HepG2 (cell line): Measurements from ENCODE around the gene FKBP5. TPM values are rescaled to one million over a fixed set of nuclear protein-coding genes. Genes with fewer than 3 reads are reported as not detected.

ENCODE experiments used
- FOXK1 ChIP-seq: sonication (generic); formaldehyde crosslinking; IDR thresholded peaks from 2 replicates; pipeline ENCODE4 v1.4.0; 2020; ENCODE audit warnings: low read depth, missing genetic modification reagents, borderline replicate concordance
- NFKB2 ChIP-seq: sonication (generic); formaldehyde crosslinking; IDR thresholded peaks from 2 replicates; pipeline ENCODE4 v1.4.0; 2020; ENCODE audit warnings: missing genetic modification reagents, borderline replicate concordance
- NR2C2 ChIP-seq: sonication (generic); formaldehyde crosslinking; IDR thresholded peaks from 2 replicates; pipeline ENCODE4 v1.4.0; 2020; ENCODE audit warnings: missing genetic modification reagents, mild to moderate bottlenecking, moderate library complexity, borderline replicate concordance
- SMAD3 ChIP-seq: sonication (generic); formaldehyde crosslinking; IDR thresholded peaks from 2 replicates; pipeline ENCODE4 v1.4.0; 2020; ENCODE audit warnings: missing genetic modification reagents
- SP2 ChIP-seq: sonication (generic); formaldehyde crosslinking; IDR thresholded peaks from 2 replicates; pipeline ENCODE4 v1.5.1; 2020; ENCODE audit warnings: mild to moderate bottlenecking, missing genetic modification reagents
- U2AF1 ChIP-seq: fragments of 200-400 bp; formaldehyde crosslinking; optimal IDR thresholded peaks from 2 replicates; pipeline ENCODE3; 2017; ENCODE audit warnings: mild to moderate bottlenecking, low read depth, low read length
- ZFP82 ChIP-seq: sonication (generic); formaldehyde crosslinking; IDR thresholded peaks from 2 replicates; pipeline ENCODE4 v1.5.1; 2020; ENCODE audit warnings: mild to moderate bottlenecking, missing genetic modification reagents, borderline replicate concordance
- ZNF496 ChIP-seq: sonication (generic); formaldehyde crosslinking; IDR thresholded peaks from 2 replicates; pipeline ENCODE4 v1.8.1; 2023; ENCODE audit warnings: mild to moderate bottlenecking, moderate library complexity, missing genetic modification reagents; ENCODE audit not compliant: insufficient replicate concordance
- ZNF562 ChIP-seq: sonication (generic); formaldehyde crosslinking; IDR thresholded peaks from 2 replicates; pipeline ENCODE4 v1.8.0; 2022; ENCODE audit warnings: missing genetic modification reagents, borderline replicate concordance
- polyA plus RNA-seq, 8 experiments: library from polyadenylated mRNA; depleted of rRNA in 3 of 8; stranded (reverse) in 7 of 8; unstranded in 1 of 8; fragments of >200 nt; fragmentation: Illumina TruSeq in 4 of 8; extraction: Trizol in 4 of 8; gene quantifications; 2 replicates each; pipeline versions ENCODE4 v1.2.1 to v1.2.3, GENCODE V29; 2011 to 2016; ENCODE audit warnings: low read depth in 4 of 8, missing spikeins in 1 of 8, mixed read lengths in 1 of 8; ENCODE audit not compliant: insufficient read depth in 1 of 8
- total RNA-seq, 5 experiments: library from RNA; depleted of rRNA; stranded (reverse); fragments of >200 nt; fragmentation: Illumina TruSeq; extraction: Trizol; gene quantifications; 2 replicates each; pipeline ENCODE4 v1.2.3, GENCODE V29; 2016; ENCODE audit warnings: low read depth in 1 of 5
- TF ChIP-seq, protein P1 (sequence below): sonication (generic); formaldehyde crosslinking; IDR thresholded peaks from 2 replicates; pipeline ENCODE4 v1.4.0; 2020; ENCODE audit warnings: missing genetic modification reagents, low read depth, mild to moderate bottlenecking, borderline replicate concordance
- TF ChIP-seq, protein P2 (sequence below): sonication (generic); formaldehyde crosslinking; IDR thresholded peaks from 2 replicates; pipeline ENCODE4 v1.9.0; 2021; ENCODE audit warnings: missing genetic modification reagents, mild to moderate bottlenecking, borderline replicate concordance
- TF ChIP-seq, protein P3 (sequence below): sonication (generic); formaldehyde crosslinking; IDR thresholded peaks from 2 replicates; pipeline ENCODE4 v1.8.0; 2022; ENCODE audit warnings: low read depth, missing genetic modification reagents
- TF ChIP-seq, protein P4 (sequence below): sonication (generic); formaldehyde crosslinking; IDR thresholded peaks from 2 replicates; pipeline ENCODE4 v1.9.0; 2021; ENCODE audit warnings: missing genetic modification reagents, borderline replicate concordance
- TF ChIP-seq, protein P5 (sequence below), 2 experiments: sonication (generic) in 1 of 2; formaldehyde crosslinking in 1 of 2; IDR thresholded peaks; 2 replicates each; pipeline versions ENCODE4 v1.4.0 to v1.6.1; 2018 to 2020; ENCODE audit warnings: missing genetic modification reagents in 2 of 2, borderline replicate concordance in 1 of 2, low read depth in 1 of 2, mild to moderate bottlenecking in 1 of 2, missing biosample characterization in 1 of 2

Gene FKBP5
- total and polyA plus RNA-seq, 2 of the 13 experiments (the other 11 are each of a cell fraction or from before 2014, with no cell fraction given): 8.0 to 17.4 TPM

DNA sequence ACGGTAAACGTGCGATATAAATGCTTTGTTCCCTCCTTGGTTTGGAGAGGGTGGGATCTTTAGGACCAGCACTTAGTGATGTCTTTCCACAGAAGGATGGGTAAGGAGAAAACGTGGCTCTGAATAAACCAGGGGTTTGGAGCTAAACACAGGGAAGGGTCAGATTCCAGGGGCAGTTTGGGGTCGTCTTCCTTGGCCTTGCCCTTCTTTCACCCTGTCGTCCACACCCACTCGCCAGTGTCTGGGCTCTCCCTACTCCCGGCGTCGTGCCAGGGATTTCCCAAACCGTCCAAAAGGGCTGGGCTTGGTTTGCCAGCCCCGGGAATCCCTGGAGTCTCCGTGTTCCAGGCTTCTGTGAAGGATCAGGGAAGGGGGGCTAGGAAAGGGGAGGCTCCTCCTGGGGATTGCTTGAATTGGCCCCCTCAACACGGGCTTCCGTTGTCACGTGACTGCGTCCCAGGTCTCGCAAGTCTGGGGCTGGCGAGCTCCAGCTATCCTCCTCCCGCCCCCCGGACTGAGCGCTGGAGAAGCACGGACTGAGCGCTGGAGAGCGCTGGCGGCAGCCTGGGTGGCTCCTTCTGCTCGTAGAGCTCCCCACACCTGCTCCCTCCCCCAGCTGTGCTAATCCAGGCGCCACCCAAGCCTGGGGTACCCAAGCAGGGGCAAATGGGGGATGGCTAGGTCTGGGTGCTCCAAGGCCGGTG lies 38.7 kb upstream of the FKBP5 start (continued):
- TF ChIP-seq SMAD3 (CRISPR knock-in tag) (no peak), ZFP82 (no peak), FOXK1 (CRISPR knock-in tag) (no peak), NR2C2 (CRISPR knock-in tag) (0 out of 2 replicates have a peak, but pooled peaks have one; percentile 1), NFKB2 (CRISPR knock-in tag) (peak; percentile 10; the same call in 1 of the 2 replicates), U2AF1 (no peak), ZNF496 (CRISPR knock-in tag) (no peak), ZNF562 (CRISPR knock-in tag) (no peak), SP2 (CRISPR knock-in tag) (no peak)
- TF ChIP-seq, protein P1, sequence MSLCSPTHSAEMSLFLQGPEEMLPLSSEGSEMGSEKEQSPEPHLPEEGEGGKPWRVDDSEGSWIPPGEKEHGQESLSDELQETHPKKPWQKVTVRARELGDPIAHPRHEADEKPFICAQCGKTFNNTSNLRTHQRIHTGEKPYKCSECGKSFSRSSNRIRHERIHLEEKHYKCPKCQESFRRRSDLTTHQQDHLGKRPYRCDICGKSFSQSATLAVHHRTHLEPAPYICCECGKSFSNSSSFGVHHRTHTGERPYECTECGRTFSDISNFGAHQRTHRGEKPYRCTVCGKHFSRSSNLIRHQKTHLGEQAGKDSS (CRISPR knock-in tag): 0 out of 2 replicates have a peak, but pooled peaks have one; percentile 85
- TF ChIP-seq, protein P2, sequence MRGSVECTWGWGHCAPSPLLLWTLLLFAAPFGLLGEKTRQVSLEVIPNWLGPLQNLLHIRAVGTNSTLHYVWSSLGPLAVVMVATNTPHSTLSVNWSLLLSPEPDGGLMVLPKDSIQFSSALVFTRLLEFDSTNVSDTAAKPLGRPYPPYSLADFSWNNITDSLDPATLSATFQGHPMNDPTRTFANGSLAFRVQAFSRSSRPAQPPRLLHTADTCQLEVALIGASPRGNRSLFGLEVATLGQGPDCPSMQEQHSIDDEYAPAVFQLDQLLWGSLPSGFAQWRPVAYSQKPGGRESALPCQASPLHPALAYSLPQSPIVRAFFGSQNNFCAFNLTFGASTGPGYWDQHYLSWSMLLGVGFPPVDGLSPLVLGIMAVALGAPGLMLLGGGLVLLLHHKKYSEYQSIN (CRISPR knock-in tag): no peak
- TF ChIP-seq, protein P3, sequence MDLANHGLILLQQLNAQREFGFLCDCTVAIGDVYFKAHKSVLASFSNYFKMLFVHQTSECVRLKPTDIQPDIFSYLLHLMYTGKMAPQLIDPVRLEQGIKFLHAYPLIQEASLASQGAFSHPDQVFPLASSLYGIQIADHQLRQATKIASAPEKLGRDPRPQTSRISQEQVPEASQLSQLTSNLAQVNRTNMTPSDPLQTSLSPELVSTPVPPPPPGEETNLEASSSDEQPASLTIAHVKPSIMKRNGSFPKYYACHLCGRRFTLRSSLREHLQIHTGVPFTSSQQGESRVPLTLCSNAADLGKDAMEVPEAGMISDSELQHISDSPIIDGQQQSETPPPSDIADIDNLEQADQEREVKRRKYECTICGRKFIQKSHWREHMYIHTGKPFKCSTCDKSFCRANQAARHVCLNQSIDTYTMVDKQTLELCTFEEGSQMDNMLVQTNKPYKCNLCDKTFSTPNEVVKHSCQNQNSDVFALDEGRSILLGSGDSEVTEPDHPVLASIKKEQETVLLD: no peak
- TF ChIP-seq, protein P4, sequence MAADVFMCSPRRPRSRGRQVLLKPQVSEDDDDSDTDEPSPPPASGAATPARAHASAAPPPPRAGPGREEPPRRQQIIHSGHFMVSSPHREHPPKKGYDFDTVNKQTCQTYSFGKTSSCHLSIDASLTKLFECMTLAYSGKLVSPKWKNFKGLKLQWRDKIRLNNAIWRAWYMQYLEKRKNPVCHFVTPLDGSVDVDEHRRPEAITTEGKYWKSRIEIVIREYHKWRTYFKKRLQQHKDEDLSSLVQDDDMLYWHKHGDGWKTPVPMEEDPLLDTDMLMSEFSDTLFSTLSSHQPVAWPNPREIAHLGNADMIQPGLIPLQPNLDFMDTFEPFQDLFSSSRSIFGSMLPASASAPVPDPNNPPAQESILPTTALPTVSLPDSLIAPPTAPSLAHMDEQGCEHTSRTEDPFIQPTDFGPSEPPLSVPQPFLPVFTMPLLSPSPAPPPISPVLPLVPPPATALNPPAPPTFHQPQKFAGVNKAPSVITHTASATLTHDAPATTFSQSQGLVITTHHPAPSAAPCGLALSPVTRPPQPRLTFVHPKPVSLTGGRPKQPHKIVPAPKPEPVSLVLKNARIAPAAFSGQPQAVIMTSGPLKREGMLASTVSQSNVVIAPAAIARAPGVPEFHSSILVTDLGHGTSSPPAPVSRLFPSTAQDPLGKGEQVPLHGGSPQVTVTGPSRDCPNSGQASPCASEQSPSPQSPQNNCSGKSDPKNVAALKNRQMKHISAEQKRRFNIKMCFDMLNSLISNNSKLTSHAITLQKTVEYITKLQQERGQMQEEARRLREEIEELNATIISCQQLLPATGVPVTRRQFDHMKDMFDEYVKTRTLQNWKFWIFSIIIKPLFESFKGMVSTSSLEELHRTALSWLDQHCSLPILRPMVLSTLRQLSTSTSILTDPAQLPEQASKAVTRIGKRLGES (CRISPR knock-in tag): 0 out of 2 replicates have a peak, but pooled peaks have one; percentile 51
- TF ChIP-seq, protein P5, sequence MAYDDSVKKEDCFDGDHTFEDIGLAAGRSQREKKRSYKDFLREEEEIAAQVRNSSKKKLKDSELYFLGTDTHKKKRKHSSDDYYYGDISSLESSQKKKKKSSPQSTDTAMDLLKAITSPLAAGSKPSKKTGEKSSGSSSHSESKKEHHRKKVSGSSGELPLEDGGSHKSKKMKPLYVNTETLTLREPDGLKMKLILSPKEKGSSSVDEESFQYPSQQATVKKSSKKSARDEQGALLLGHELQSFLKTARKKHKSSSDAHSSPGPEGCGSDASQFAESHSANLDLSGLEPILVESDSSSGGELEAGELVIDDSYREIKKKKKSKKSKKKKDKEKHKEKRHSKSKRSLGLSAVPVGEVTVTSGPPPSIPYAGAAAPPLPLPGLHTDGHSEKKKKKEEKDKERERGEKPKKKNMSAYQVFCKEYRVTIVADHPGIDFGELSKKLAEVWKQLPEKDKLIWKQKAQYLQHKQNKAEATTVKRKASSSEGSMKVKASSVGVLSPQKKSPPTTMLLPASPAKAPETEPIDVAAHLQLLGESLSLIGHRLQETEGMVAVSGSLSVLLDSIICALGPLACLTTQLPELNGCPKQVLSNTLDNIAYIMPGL (CRISPR knock-in tag; IDR thresholded peaks at IDR 0.05; ENCODE audit: borderline replicate concordance in 1 of 2, low read depth in 1 of 2): peak in 1 of 2 experiments; percentile 84; a peak in 3 of 4 replicates
- TF ChIP-seq, all 625 proteins: peak for 91
